GM23338 (cell line): ENCODE data around the gene LRRC51. TPM values are rescaled to one million over a fixed set of nuclear protein-coding genes. Genes with fewer than 3 reads are reported as not detected.

Source experiments
- ATAC-seq: fragments of 200-7000 bp; cut with Tn5 transposase; 3 replicates; pipeline ENCODE4 v1.9.1; 2020
- DNase-seq: peaks from one replicate; pipeline ENCODE4 v3.0.0-alpha.2; 2015; ENCODE audit warnings: low spot score
- H2AFZ ChIP-seq: fragments of 200-600 bp; sonication (generic); 2 replicates; pipeline ENCODE4 v1.8.0; 2016; ENCODE audit warnings: antibody characterized with exemption, mild to moderate bottlenecking, moderate library complexity
- H3F3A ChIP-seq: fragments of 200-600 bp; sonication (generic); replicated peaks from 2 replicates; pipeline ENCODE4 v1.8.0; 2017; ENCODE audit warnings: antibody characterized with exemption, mixed run types, low read depth
- H3K27ac ChIP-seq: fragments of 200-600 bp; sonication (generic); 2 replicates; pipeline ENCODE4 v1.6.1; 2016; ENCODE audit warnings: low read depth
- H3K27me3 ChIP-seq: fragments of 200-600 bp; sonication (generic); 2 replicates; pipeline ENCODE4 v1.8.0; 2016; ENCODE audit warnings: mild to moderate bottlenecking, mixed run types, moderate library complexity; ENCODE audit not compliant: insufficient read depth
- H3K36me3 ChIP-seq: fragments of 200-600 bp; sonication (generic); 2 replicates; pipeline ENCODE4 v1.8.0; 2016; ENCODE audit warnings: mild to moderate bottlenecking; ENCODE audit not compliant: insufficient read depth
- H3K4me1 ChIP-seq: fragments of 200-600 bp; sonication (generic); 2 replicates; pipeline ENCODE4 v1.8.0; 2016; ENCODE audit warnings: mild to moderate bottlenecking, moderate library complexity; ENCODE audit not compliant: insufficient read depth
- H3K4me2 ChIP-seq: fragments of 200-600 bp; sonication (generic); 2 replicates; pipeline ENCODE4 v1.7.1; 2017; ENCODE audit warnings: mixed run types
- H3K4me3 ChIP-seq: fragments of 200-600 bp; sonication (generic); 2 replicates; pipeline ENCODE4 v1.6.1; 2016; ENCODE audit warnings: mixed run types
- H3K79me2 ChIP-seq: fragments of 200-600 bp; sonication (generic); replicated peaks from 2 replicates; pipeline ENCODE4 v1.8.0; 2017; ENCODE audit warnings: mild to moderate bottlenecking; ENCODE audit not compliant: insufficient read depth
- H3K9me2 ChIP-seq: fragments of 200-600 bp; sonication (generic); 2 replicates; pipeline ENCODE4 v1.8.0; 2017; ENCODE audit not compliant: insufficient read depth
- H4K20me1 ChIP-seq: fragments of 200-600 bp; sonication (generic); replicated peaks from 2 replicates; pipeline ENCODE4 v1.8.0; 2017; ENCODE audit warnings: mild to moderate bottlenecking; ENCODE audit not compliant: insufficient read depth
- H3K27ac Mint-ChIP-seq: 2 replicates; pipeline ENCODE4 v1.8.0; 2020; ENCODE audit warnings: inconsistent platforms, mild to moderate bottlenecking, moderate library complexity, mixed read lengths
- H3K27me3 Mint-ChIP-seq: 3 replicates; pipeline ENCODE4 v1.8.0; 2022; ENCODE audit warnings: low read depth, mild to moderate bottlenecking, moderate library complexity, mixed read lengths, inconsistent platforms; ENCODE audit not compliant: insufficient read depth, poor library complexity
- H3K36me3 Mint-ChIP-seq: 3 replicates; pipeline ENCODE4 v1.8.0; 2021; ENCODE audit warnings: low read depth, mild to moderate bottlenecking, inconsistent platforms, moderate library complexity, mixed read lengths
- H3K4me1 Mint-ChIP-seq: 3 replicates; pipeline ENCODE4 v1.8.0; 2020; ENCODE audit warnings: mild to moderate bottlenecking, inconsistent platforms, mixed read lengths
- H3K4me3 Mint-ChIP-seq: 3 replicates; pipeline ENCODE4 v1.8.0; 2021; ENCODE audit warnings: moderate library complexity, mild to moderate bottlenecking, inconsistent platforms, mixed read lengths
- H3K9me3 Mint-ChIP-seq: 3 replicates; pipeline ENCODE4 v1.8.0; 2020; ENCODE audit warnings: moderate library complexity, mild to moderate bottlenecking, inconsistent platforms, mixed read lengths
- CREB1 ChIP-seq: fragments of 250-450 bp; sonication (Bioruptor Pico); IDR thresholded peaks from 2 replicates; pipeline ENCODE4 v1.5.0; 2020; ENCODE audit warnings: low read depth, mild to moderate bottlenecking, moderate library complexity
- CTCF ChIP-seq, 2 experiments: fragments of 200-600 bp in 1 of 2; sonication (generic) in 1 of 2; conservative IDR thresholded peaks; 2 replicates each; pipeline versions ENCODE4 v1.5.1 to v1.6.1; 2016 to 2017; ENCODE audit warnings: antibody characterized with exemption in 2 of 2, low read depth in 2 of 2, mild to moderate bottlenecking in 2 of 2, moderate library complexity in 1 of 2
- EZH2 ChIP-seq: fragments of 200-600 bp; sonication (generic); IDR thresholded peaks from one replicate; pipeline ENCODE4 v1.8.0; 2017; ENCODE audit warnings: antibody characterized with exemption, mild to moderate bottlenecking, low read depth; ENCODE audit not compliant: unreplicated experiment
- EZH2phosphoT487 ChIP-seq: fragments of 200-600 bp; sonication (generic); IDR thresholded peaks from one replicate; pipeline ENCODE4 v1.8.1; 2018; ENCODE audit warnings: antibody characterized with exemption; ENCODE audit not compliant: unreplicated experiment
- JUNB ChIP-seq: IDR thresholded peaks from one replicate; pipeline ENCODE4 v1.6.1; 2016; ENCODE audit warnings: antibody characterized with exemption; ENCODE audit not compliant: unreplicated experiment
- NANOG ChIP-seq: IDR thresholded peaks from 2 replicates; pipeline ENCODE4 v1.6.1; 2016; ENCODE audit warnings: antibody characterized with exemption, borderline replicate concordance
- STAT1 ChIP-seq: IDR thresholded peaks from one replicate; pipeline ENCODE4 v1.6.1; 2016; ENCODE audit warnings: antibody characterized with exemption; ENCODE audit not compliant: unreplicated experiment
- ZNF114 ChIP-seq: fragments of 250-450 bp; sonication (Bioruptor Pico); IDR thresholded peaks from 2 replicates; pipeline ENCODE4 v1.5.0; 2020; ENCODE audit warnings: mild to moderate bottlenecking, moderate library complexity
- ZNF331 ChIP-seq: fragments of 250-450 bp; sonication (Bioruptor Pico); IDR thresholded peaks from 2 replicates; pipeline ENCODE4 v1.5.0; 2020; ENCODE audit warnings: low read depth, mild to moderate bottlenecking, moderate library complexity
- polyA plus RNA-seq: library from polyadenylated mRNA; unstranded; fragments of >200 nt; fragmentation: Nextera tagmentation; extraction: Ambion mirVana; gene quantifications from 2 replicates; pipeline ENCODE4 v1.2.1, GENCODE V29; 2016
- total RNA-seq: library from RNA; depleted of rRNA; stranded (reverse); fragments of >200 nt; shearing (Covaris generic); gene quantifications from 2 replicates; pipeline ENCODE4 v1.2.3, GENCODE V29; 2014
- TF ChIP-seq, protein P1 (sequence below): IDR thresholded peaks from one replicate; pipeline ENCODE4 v1.6.1; 2018; ENCODE audit warnings: antibody characterized with exemption; ENCODE audit not compliant: unreplicated experiment

The LRRC51 gene
- total and polyA plus RNA-seq, 2 experiments from 2014 or later, result 3.6 to 4.2 TPM

- H3K79me2 ChIP-seq, result peaks cover 60% of the 10 kb centered on the region
- no peak for DNase-seq
- no peak overlapping the region for H3K4me3 ChIP-seq
- peaks cover 5% of the 10 kb centered on the region for H3F3A ChIP-seq
- Mint-ChIP-seq H3K9me3 (no peaks in the 10 kb centered on the region), H3K27ac (no peak overlapping the region), H3K36me3 (peaks cover 20% of the 10 kb centered on the region), H3K4me3 (no peak overlapping the region), H3K4me1 (peaks cover 7% of the 10 kb centered on the region), H3K27me3 (peaks cover 3% of the 10 kb centered on the region)
- no peaks in the 10 kb centered on the region for H3K27me3 ChIP-seq
- H3K9me2 ChIP-seq, result no peaks in the 10 kb centered on the region
- no peak overlapping the region for H3K27ac ChIP-seq
- H3K4me2 ChIP-seq, result no peak overlapping the region
- ATAC-seq, result no peak
- no peaks in the 10 kb centered on the region; the same call in none of the 2 replicates for H3K36me3 ChIP-seq
- TF ChIP-seq ZNF331 (no peak), CTCF (conservative IDR thresholded peaks at IDR 0.05; ENCODE audit: low read depth in 2 of 2) (no peak), STAT1 (no peak)
- peaks cover 7% of the 10 kb centered on the region; the same call in 1 of the 2 replicates for H4K20me1 ChIP-seq
- H3K4me1 ChIP-seq, result peaks cover 30% of the 10 kb centered on the region
- no peak overlapping the region for H2AFZ ChIP-seq
Measured at GRCh38 chr11:72036687-72037086, 44.0 kb upstream of the LRRC51 start.

GRCh38 chr11:72037554-72038311, 42.9 kb upstream of the LRRC51 start:
- ATAC-seq, result no peak
- peaks cover 7% of the 10 kb centered on the region; the same call in 1 of the 2 replicates for H4K20me1 ChIP-seq

More at GRCh38 chr11:72037554-72038311, 42.9 kb upstream of the LRRC51 start:
- no peaks in the 10 kb centered on the region; the same call in none of the 2 replicates for H3K36me3 ChIP-seq
- peaks cover 40% of the 10 kb centered on the region for H3K4me1 ChIP-seq
- Mint-ChIP-seq H3K27me3 (peaks cover 3% of the 10 kb centered on the region), H3K4me3 (no peak overlapping the region), H3K36me3 (peaks cover 20% of the 10 kb centered on the region), H3K9me3 (no peaks in the 10 kb centered on the region), H3K27ac (no peak overlapping the region; the same call in 1 of the 2 replicates), H3K4me1 (peaks cover 7% of the 10 kb centered on the region)
- no peak for DNase-seq
- no peak overlapping the region for H2AFZ ChIP-seq
- peaks cover 71% of the 10 kb centered on the region for H3K79me2 ChIP-seq
- no peak overlapping the region for H3K4me3 ChIP-seq
- H3K4me2 ChIP-seq, result no peak overlapping the region
- H3K27me3 ChIP-seq, result no peaks in the 10 kb centered on the region
- TF ChIP-seq EZH2, result no peak
- TF ChIP-seq CTCF (conservative IDR thresholded peaks at IDR 0.05; ENCODE audit: low read depth in 2 of 2), result no peak
- no peak for TF ChIP-seq JUNB
- no peak for TF ChIP-seq NANOG
- TF ChIP-seq EZH2phosphoT487, result no peak
- no peak for TF ChIP-seq CREB1 (CRISPR knock-in tag)
- TF ChIP-seq, protein P1, sequence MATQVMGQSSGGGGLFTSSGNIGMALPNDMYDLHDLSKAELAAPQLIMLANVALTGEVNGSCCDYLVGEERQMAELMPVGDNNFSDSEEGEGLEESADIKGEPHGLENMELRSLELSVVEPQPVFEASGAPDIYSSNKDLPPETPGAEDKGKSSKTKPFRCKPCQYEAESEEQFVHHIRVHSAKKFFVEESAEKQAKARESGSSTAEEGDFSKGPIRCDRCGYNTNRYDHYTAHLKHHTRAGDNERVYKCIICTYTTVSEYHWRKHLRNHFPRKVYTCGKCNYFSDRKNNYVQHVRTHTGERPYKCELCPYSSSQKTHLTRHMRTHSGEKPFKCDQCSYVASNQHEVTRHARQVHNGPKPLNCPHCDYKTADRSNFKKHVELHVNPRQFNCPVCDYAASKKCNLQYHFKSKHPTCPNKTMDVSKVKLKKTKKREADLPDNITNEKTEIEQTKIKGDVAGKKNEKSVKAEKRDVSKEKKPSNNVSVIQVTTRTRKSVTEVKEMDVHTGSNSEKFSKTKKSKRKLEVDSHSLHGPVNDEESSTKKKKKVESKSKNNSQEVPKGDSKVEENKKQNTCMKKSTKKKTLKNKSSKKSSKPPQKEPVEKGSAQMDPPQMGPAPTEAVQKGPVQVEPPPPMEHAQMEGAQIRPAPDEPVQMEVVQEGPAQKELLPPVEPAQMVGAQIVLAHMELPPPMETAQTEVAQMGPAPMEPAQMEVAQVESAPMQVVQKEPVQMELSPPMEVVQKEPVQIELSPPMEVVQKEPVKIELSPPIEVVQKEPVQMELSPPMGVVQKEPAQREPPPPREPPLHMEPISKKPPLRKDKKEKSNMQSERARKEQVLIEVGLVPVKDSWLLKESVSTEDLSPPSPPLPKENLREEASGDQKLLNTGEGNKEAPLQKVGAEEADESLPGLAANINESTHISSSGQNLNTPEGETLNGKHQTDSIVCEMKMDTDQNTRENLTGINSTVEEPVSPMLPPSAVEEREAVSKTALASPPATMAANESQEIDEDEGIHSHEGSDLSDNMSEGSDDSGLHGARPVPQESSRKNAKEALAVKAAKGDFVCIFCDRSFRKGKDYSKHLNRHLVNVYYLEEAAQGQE, result no peak
- TF ChIP-seq ZNF331, result no peak
- no peak for TF ChIP-seq ZNF114 (CRISPR knock-in tag)
- H3K27ac ChIP-seq, result no peak overlapping the region; the same call in 1 of the 2 replicates
- no peaks in the 10 kb centered on the region for H3K9me2 ChIP-seq
- H3F3A ChIP-seq, result peaks cover 5% of the 10 kb centered on the region
